Kidney (tissue), 14 donors: ENCODE measurements around the gene CD27. TPM values are rescaled to one million over a fixed set of nuclear protein-coding genes. Genes with fewer than 3 reads are reported as not detected.

Source experiments
- DNase-seq, 5 donors: peaks; one replicate each; pipeline ENCODE4 v3.0.0-alpha.2; 2013 to 2020
- FAIRE-seq: peaks from 2 replicates; lab custom pipeline; 2012; peaks lifted over from hg19 to GRCh38; lab: Jason Lieb, UNC
- H3K27ac ChIP-seq, 2 donors: one replicate each; pipeline ENCODE4 v1.7.0; 2013; ENCODE audit warnings: low read depth in 2 of 2, low read length in 2 of 2, inconsistent platforms in 1 of 2
- H3K27me3 ChIP-seq: one replicate; pipeline ENCODE4 v1.7.1; 2013; ENCODE audit warnings: low read length, inconsistent platforms; ENCODE audit not compliant: control insufficient read depth, insufficient read depth
- H3K36me3 ChIP-seq, 3 donors: one replicate each; pipeline versions ENCODE4 v1.7.0 to v1.7.1; 2013; ENCODE audit warnings: low read length in 3 of 3, control low read depth in 1 of 3, inconsistent platforms in 1 of 3; ENCODE audit not compliant: insufficient read depth in 3 of 3, control insufficient read depth in 2 of 3
- H3K4me1 ChIP-seq, 3 donors: one replicate each; pipeline versions ENCODE4 v1.7.0 to v1.7.1; 2013; ENCODE audit warnings: low read length in 3 of 3, inconsistent platforms in 1 of 3, low read depth in 1 of 3; ENCODE audit not compliant: control insufficient read depth in 2 of 3, insufficient read depth in 2 of 3
- H3K4me3 ChIP-seq, 3 donors: one replicate each; pipeline versions ENCODE4 v1.7.0 to v1.8.1; 2013; ENCODE audit warnings: low read length in 3 of 3, control low read depth in 1 of 3, inconsistent platforms in 1 of 3
- H3K9ac ChIP-seq, 3 donors: one replicate each; pipeline versions ENCODE4 v1.7.0 to v1.7.1; 2013; ENCODE audit warnings: low read length in 3 of 3, control low read depth in 1 of 3, inconsistent platforms in 1 of 3
- H3K9me3 ChIP-seq, 3 donors: one replicate each; pipeline versions ENCODE4 v1.7.0 to v1.7.1; 2013; ENCODE audit warnings: low read length in 3 of 3, control low read depth in 1 of 3, inconsistent platforms in 1 of 3; ENCODE audit not compliant: control insufficient read depth in 2 of 3, insufficient read depth in 1 of 3
- intact Hi-C: fragments of 100-400 bp; cut with DNase I; formaldehyde crosslinking; loops from one replicate; pipeline ENCODE4 v1.11.1; 2022
- polyA plus RNA-seq: library from polyadenylated mRNA; stranded (reverse); fragments of 350-450 nt; fragmentation: Illumina TruSeq; extraction: RNeasy Lipid Tissue Mini Kit (QIAGEN cat#74804); gene quantifications from one replicate; pipeline ENCODE4 v1.2.3, GENCODE V29; 2014; ENCODE audit warnings: low read depth, low replicate concordance; ENCODE audit not compliant: insufficient read depth
- total RNA-seq: library from RNA; stranded (reverse); fragmentation: NEBNext Ultra II Directional; extraction: Animal tissue kit (Norgen Biotek cat#: 25700); gene quantifications from one replicate; pipeline ENCODE4 v1.2.1, GENCODE V29; 2021
- TF ChIP-seq, protein P1 (sequence below): IDR thresholded peaks from 3 replicates; pipeline ENCODE4 v1.5.1; 2012; ENCODE audit warnings: mild to moderate bottlenecking, moderate library complexity, borderline replicate concordance; ENCODE audit not compliant: insufficient read depth; ENCODE audit errors: extremely low read depth
- donor health status: control.
- donor health status: control.
- donor health status: control.
- donor health status: control.
- donor health status: control.
- donor health status: DM: yes; HTN: yes; CAD: no.
- donor health status: Normal renal cell carcinoma (clear cell type).

CD27 gene
- total and polyA plus RNA-seq, 2 donors from 2014 or later: 6.6 TPM; not detected in 1

DNA sequence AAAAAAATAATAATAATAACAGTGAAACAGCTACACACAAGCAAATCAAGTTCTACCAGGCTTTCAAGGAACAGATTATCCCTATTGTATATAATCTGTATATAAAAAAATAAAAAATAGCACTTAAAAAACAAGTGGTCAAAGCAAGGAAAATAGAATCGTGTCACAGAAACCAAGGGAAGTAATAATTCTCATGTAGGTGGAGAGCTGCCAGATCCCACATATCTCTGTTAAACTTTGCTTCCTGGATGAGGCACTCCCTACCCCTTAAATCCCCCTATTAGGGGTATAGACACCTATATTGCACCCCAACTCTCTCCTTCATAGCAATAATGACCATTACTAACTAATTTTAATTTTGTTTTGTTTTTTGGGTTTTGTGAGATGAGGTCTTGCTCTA lies 4.4 kb upstream of the CD27 start:
- intact Hi-C loops: no loop called here
- no peaks in the 10 kb centered on the region for H3K4me1 ChIP-seq

DNA sequence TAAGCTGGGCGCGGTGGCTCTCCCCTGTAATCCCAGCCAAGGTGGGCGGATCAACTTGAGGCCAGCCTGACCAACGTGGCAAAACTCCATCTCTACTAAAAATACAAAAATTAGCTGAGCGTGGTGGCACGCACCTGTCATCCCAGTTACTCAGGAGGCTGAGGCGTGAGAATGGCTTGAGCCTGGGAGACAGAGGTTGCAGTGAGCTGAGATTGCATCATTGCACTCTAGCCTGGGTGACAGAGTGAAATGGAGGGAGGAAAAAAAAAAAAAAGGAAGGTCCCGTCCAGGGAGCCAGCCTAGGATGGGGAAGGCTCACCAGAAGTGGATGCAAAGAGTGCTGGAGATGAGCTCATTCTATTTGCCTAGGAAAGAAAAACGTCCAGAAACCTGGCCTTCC lies 1.9 kb upstream of the CD27 start:
- Histone ChIP-seq H3K9me3 (no peaks in the 10 kb centered on the region), H3K4me1 (no peaks in the 10 kb centered on the region), H3K27me3 (no peaks in the 10 kb centered on the region), H3K9ac (no peak overlapping the region), H3K36me3 (peaks cover 0 to 2% (median 0%) of the 10 kb centered on the region in 3 donors), H3K4me3 (no peak overlapping the region), H3K27ac (no peak overlapping the region)
- DNase-seq (no peak), FAIRE-seq (no peak)
- intact Hi-C loops: no loop called here
- TF ChIP-seq, protein P1, sequence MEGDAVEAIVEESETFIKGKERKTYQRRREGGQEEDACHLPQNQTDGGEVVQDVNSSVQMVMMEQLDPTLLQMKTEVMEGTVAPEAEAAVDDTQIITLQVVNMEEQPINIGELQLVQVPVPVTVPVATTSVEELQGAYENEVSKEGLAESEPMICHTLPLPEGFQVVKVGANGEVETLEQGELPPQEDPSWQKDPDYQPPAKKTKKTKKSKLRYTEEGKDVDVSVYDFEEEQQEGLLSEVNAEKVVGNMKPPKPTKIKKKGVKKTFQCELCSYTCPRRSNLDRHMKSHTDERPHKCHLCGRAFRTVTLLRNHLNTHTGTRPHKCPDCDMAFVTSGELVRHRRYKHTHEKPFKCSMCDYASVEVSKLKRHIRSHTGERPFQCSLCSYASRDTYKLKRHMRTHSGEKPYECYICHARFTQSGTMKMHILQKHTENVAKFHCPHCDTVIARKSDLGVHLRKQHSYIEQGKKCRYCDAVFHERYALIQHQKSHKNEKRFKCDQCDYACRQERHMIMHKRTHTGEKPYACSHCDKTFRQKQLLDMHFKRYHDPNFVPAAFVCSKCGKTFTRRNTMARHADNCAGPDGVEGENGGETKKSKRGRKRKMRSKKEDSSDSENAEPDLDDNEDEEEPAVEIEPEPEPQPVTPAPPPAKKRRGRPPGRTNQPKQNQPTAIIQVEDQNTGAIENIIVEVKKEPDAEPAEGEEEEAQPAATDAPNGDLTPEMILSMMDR: no peak

More for the DNA sequence above, 4.4 kb upstream of the CD27 start:
- DNase-seq: no peak
- H3K27me3 ChIP-seq: no peaks in the 10 kb centered on the region
- TF ChIP-seq, protein P1: no peak
- no peak overlapping the region for H3K9ac ChIP-seq
- no peak overlapping the region for H3K27ac ChIP-seq
- no peaks in the 10 kb centered on the region for H3K9me3 ChIP-seq
- no peak overlapping the region for H3K4me3 ChIP-seq
- H3K36me3 ChIP-seq: no peaks in the 10 kb centered on the region
- FAIRE-seq: no peak

DNA sequence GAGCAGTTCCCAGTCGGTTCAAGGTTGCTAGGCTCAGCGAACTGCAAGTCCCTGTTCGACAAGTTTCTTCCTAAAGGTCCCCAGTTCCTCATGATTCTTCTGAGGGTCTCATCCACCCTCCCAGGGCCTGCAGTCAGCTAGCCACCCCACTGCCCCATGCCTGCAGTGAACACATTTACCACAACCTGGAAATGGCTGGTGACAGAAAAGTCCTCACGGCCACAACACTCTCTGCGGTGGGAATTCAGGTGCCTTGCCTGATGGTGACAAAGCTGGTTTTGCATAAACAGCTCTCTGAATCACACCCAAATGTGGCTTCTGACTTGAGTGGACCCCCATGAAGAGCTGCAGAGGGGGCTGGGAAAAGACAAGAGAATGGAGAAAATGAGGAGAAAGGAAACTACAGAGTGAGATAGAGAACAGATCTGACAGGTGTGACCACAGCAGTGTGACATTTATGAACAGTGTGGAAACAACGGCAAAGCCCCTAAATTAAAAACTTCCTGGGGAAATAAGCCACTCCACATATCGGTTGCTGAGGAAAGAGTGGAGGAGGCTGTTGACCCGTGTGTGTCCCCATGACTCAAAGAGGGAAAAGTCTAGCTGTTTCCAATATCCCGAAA lies 1.3 kb upstream of the CD27 start:
- Histone ChIP-seq H3K27me3 (no peaks in the 10 kb centered on the region), H3K27ac (no peak overlapping the region), H3K36me3 (peaks cover 0 to 2% (median 0%) of the 10 kb centered on the region in 3 donors), H3K9me3 (no peaks in the 10 kb centered on the region), H3K9ac (no peak overlapping the region), H3K4me3 (no peak overlapping the region), H3K4me1 (no peaks in the 10 kb centered on the region)
- intact Hi-C loops: no loop called here
- peak in 1 of 5 donors; percentile 35 for DNase-seq
- TF ChIP-seq, protein P1: no peak
- FAIRE-seq: no peak
